B cell (primary cell): ENCODE data around the gene NUDT3.

Source experiments
- CTCF ChIP-seq: fragments of 200-600 bp; IDR thresholded peaks from one replicate; pipeline ENCODE4 v1.8.0; 2022; ENCODE audit warnings: antibody characterized with exemption, mild to moderate bottlenecking
- EZH2 ChIP-seq: IDR thresholded peaks from 2 replicates; pipeline ENCODE4 v1.6.1; 2012; ENCODE audit warnings: borderline replicate concordance, low read depth, mild to moderate bottlenecking, moderate library complexity, low read length; ENCODE audit not compliant: insufficient read depth, poor library complexity, severe bottlenecking

- TF ChIP-seq CTCF (no peak), EZH2 (no peak)
These were observed 32.6 kb upstream of the NUDT3 start for GRCh38 chr6:34425132-34425497.
